Measurements from ENCODE around the gene GPC6. TPM values are rescaled to one million over a fixed set of nuclear protein-coding genes. Genes with fewer than 3 reads are reported as not detected.

The GPC6 gene
- polyA plus RNA-seq, 2 of the 4 experiments (the other 2 are of a cell fraction): 8.0 to 14.4 TPM

GRCh38 chr13:93800342-93800741, 573.7 kb downstream of the GPC6 start:
- FAIRE-seq (no peak), DNase-seq (ENCODE audit: low read depth in 1 of 2, low spot score in 1 of 2) (no peak), ATAC-seq (no peak)
- no peak overlapping the region for H3K27ac ChIP-seq
- ChIA-PET CTCF (no interaction called here), POLR2A (no interaction called here)
- TF ChIP-seq ATOH8 (CRISPR knock-in tag; IDR thresholded peaks at IDR 0.05; ENCODE audit: low read depth): no peak
- TF ChIP-seq EHMT2 (IDR thresholded peaks at IDR 0.05; ENCODE audit: low read depth): no peak
- no peak for TF ChIP-seq ZFP36 (IDR thresholded peaks at IDR 0.05; ENCODE audit: borderline replicate concordance, partially characterized antibody)
- TF ChIP-seq CHD2 (IDR thresholded peaks at IDR 0.05; ENCODE audit: low read length, partially characterized antibody): no peak
- TF ChIP-seq ELK1 (IDR thresholded peaks at IDR 0.05; ENCODE audit: low read depth, low read length): no peak
- no peak for TF ChIP-seq ESRRA (IDR thresholded peaks at IDR 0.05; ENCODE audit: borderline replicate concordance, low read length)
- TF ChIP-seq SMC3 (IDR thresholded peaks at IDR 0.05): no peak
- TF ChIP-seq MAFK (IDR thresholded peaks at IDR 0.05; ENCODE audit: partially characterized antibody): no peak
- no peak for TF ChIP-seq SREBF2 (IDR thresholded peaks at IDR 0.05)
- TF ChIP-seq RCOR1 (IDR thresholded peaks at IDR 0.05; ENCODE audit: low read depth, low read length): no peak
- no peak for TF ChIP-seq CBX8 (IDR thresholded peaks at IDR 0.05)
- no peak for TF ChIP-seq JUNB (IDR thresholded peaks at IDR 0.05)
- TF ChIP-seq MAZ (IDR thresholded peaks at IDR 0.05; ENCODE audit: borderline replicate concordance, low read depth, low read length): no peak
- TF ChIP-seq CHD4 (IDR thresholded peaks at IDR 0.05; ENCODE audit: borderline replicate concordance): no peak
- TF ChIP-seq FOSB (CRISPR knock-in tag; IDR thresholded peaks at IDR 0.05): no peak
- H3K9me3 ChIP-seq: no peaks in the 10 kb centered on the region
- H3K4me1 ChIP-seq: no peaks in the 10 kb centered on the region
- H3K4me3 ChIP-seq: no peak overlapping the region
- no peak overlapping the region for H3K4me2 ChIP-seq
- WGBS (ENCODE audit: missing lambda C conversion rate): 56% methylated on average over 3 of the region's 3 CpGs

- ChIA-PET POLR2A (no interaction called here), CTCF (no interaction called here)
- no peak overlapping the region for H3K4me2 ChIP-seq
- ATAC-seq (no peak), FAIRE-seq (no peak), DNase-seq (ENCODE audit: low read depth in 1 of 2, low spot score in 1 of 2) (no peak)
- 24% methylated on average over 2 of the region's 2 CpGs for WGBS (ENCODE audit: missing lambda C conversion rate)
- H3K27ac ChIP-seq: no peak overlapping the region
- no peaks in the 10 kb centered on the region for H3K4me1 ChIP-seq
- H3K4me3 ChIP-seq: no peak overlapping the region
- H3K9me3 ChIP-seq: no peaks in the 10 kb centered on the region
- TF ChIP-seq POLR2A (IDR thresholded peaks at IDR 0.05; ENCODE audit: low read length) (no peak), HMGXB4 (CRISPR knock-in tag; IDR thresholded peaks at IDR 0.05; ENCODE audit: borderline replicate concordance) (no peak), EP300 (IDR thresholded peaks at IDR 0.05) (no peak), HOXB13 (CRISPR knock-in tag; IDR thresholded peaks at IDR 0.05; ENCODE audit: low read depth) (no peak), USF2 (IDR thresholded peaks at IDR 0.05) (no peak), HOXB5 (CRISPR knock-in tag; IDR thresholded peaks at IDR 0.05) (no peak), KDM1A (IDR thresholded peaks at IDR 0.05; ENCODE audit: low read depth) (no peak)
Observed at GRCh38 chr13:93805736-93806135, 579.1 kb downstream of the GPC6 start.

- no peak overlapping the region for H3K27ac ChIP-seq
- FAIRE-seq (no peak), DNase-seq (ENCODE audit: low read depth in 1 of 2, low spot score in 1 of 2) (no peak), ATAC-seq (no peak)
- POLR2A ChIA-PET: no interaction called here
- H3K4me1 ChIP-seq: no peaks in the 10 kb centered on the region
- WGBS (ENCODE audit: missing lambda C conversion rate): 14% methylated on average over 1 of the region's 1 CpG
- H3K4me2 ChIP-seq: no peak overlapping the region
- CTCF ChIA-PET: no interaction called here
- no peak overlapping the region for H3K4me3 ChIP-seq
- H3K9me3 ChIP-seq: no peaks in the 10 kb centered on the region
- TF ChIP-seq JUN (IDR thresholded peaks at IDR 0.05) (no peak), HOXB13 (CRISPR knock-in tag; IDR thresholded peaks at IDR 0.05; ENCODE audit: low read depth) (no peak), PHF8 (IDR thresholded peaks at IDR 0.05; ENCODE audit: borderline replicate concordance, low read depth) (no peak), HDAC2 (IDR thresholded peaks at IDR 0.05) (no peak), E2F6 (IDR thresholded peaks at IDR 0.05; ENCODE audit: borderline replicate concordance, low read depth) (no peak), PBX3 (IDR thresholded peaks at IDR 0.05) (no peak), NR3C1 (IDR thresholded peaks at IDR 0.05) (no peak), HEYL (CRISPR knock-in tag; IDR thresholded peaks at IDR 0.05) (no peak), MYC (IDR thresholded peaks at IDR 0.05; ENCODE audit: borderline replicate concordance, low read length) (no peak), HOXB5 (CRISPR knock-in tag; IDR thresholded peaks at IDR 0.05) (no peak), MAX (IDR thresholded peaks at IDR 0.05) (no peak), CHD4 (IDR thresholded peaks at IDR 0.05; ENCODE audit: borderline replicate concordance) (no peak), BHLHE40 (IDR thresholded peaks at IDR 0.05; ENCODE audit: low read depth, low read length) (no peak)
Observed at GRCh38 chr13:93806861-93807260, 580.3 kb downstream of the GPC6 start.

Measured in A549 (cell line).